PC-9 (cell line): ENCODE measurements around the gene TOGARAM2. TPM values are rescaled to one million over a fixed set of nuclear protein-coding genes. Genes with fewer than 3 reads are reported as not detected.

Source experiments
- BruUV-seq: library from RNA; stranded (reverse); fragments of 400-500 nt; replicated peaks from 2 replicates; lab custom pipeline; 2021; lab: Mats Ljungman, UMichigan
- CTCF ChIA-PET: fragments of 300-600 bp; sonication (Branson Sonifier 250); formaldehyde crosslinking; loops from one replicate; lab custom pipeline; 2022; ENCODE audit warnings: antibody characterized with exemption; lab: Charles Lee
- POLR2A ChIA-PET: fragments of 300-600 bp; sonication (Branson Sonifier 250); formaldehyde crosslinking; loops from one replicate; lab custom pipeline; 2022; ENCODE audit warnings: antibody characterized with exemption; ENCODE audit not compliant: unreplicated experiment; lab: Charles Lee
- DNase-seq, 2 experiments: peaks; one replicate each; pipeline versions ENCODE4 v3.0.0 to v3.0.0-alpha.2; 2015 to 2022; ENCODE audit warnings: mixed read lengths in 1 of 2
- H2AFZ ChIP-seq: fragments of 200-600 bp; sonication (generic); 2 replicates; pipeline ENCODE4 v1.8.1; 2017; ENCODE audit warnings: antibody characterized with exemption
- H3F3A ChIP-seq: fragments of 200-600 bp; sonication (generic); 2 replicates; pipeline ENCODE4 v1.8.1; 2017; ENCODE audit warnings: antibody characterized with exemption, mild to moderate bottlenecking, low read depth; ENCODE audit not compliant: insufficient read depth
- H3K27ac ChIP-seq: fragments of 200-600 bp; sonication (generic); 2 replicates; pipeline ENCODE4 v1.6.1; 2016; ENCODE audit warnings: mixed run types
- H3K27me3 ChIP-seq: fragments of 200-600 bp; sonication (generic); 2 replicates; pipeline ENCODE4 v1.6.1; 2016; ENCODE audit warnings: low read depth, mixed run types; ENCODE audit not compliant: insufficient read depth
- H3K36me3 ChIP-seq: fragments of 200-600 bp; sonication (generic); 2 replicates; pipeline ENCODE4 v1.6.1; 2016; ENCODE audit warnings: low read depth, mixed run types
- H3K4me1 ChIP-seq: fragments of 200-600 bp; sonication (generic); replicated peaks from 2 replicates; pipeline ENCODE4 v1.6.1; 2016; ENCODE audit warnings: mixed run types; ENCODE audit not compliant: insufficient read depth
- H3K4me2 ChIP-seq: fragments of 200-600 bp; sonication (generic); 2 replicates; pipeline ENCODE4 v1.6.1; 2017; ENCODE audit warnings: mixed run types
- H3K4me3 ChIP-seq: fragments of 200-600 bp; sonication (generic); 2 replicates; pipeline ENCODE4 v1.6.1; 2016; ENCODE audit warnings: mixed run types
- H3K79me2 ChIP-seq: fragments of 200-600 bp; sonication (generic); 2 replicates; pipeline ENCODE4 v1.6.1; 2017; ENCODE audit warnings: low read depth, mixed run types
- H3K9me2 ChIP-seq: fragments of 200-600 bp; sonication (generic); 2 replicates; pipeline ENCODE4 v1.8.1; 2017; ENCODE audit warnings: mild to moderate bottlenecking; ENCODE audit not compliant: insufficient read depth
- H3K9me3 ChIP-seq: fragments of 200-600 bp; sonication (generic); 2 replicates; pipeline ENCODE4 v1.8.1; 2016; ENCODE audit warnings: low read depth; ENCODE audit not compliant: insufficient read depth
- H4K20me1 ChIP-seq: fragments of 200-600 bp; sonication (generic); 2 replicates; pipeline ENCODE4 v1.8.1; 2017; ENCODE audit not compliant: insufficient read depth
- EZH2 ChIP-seq: fragments of 200-600 bp; sonication (generic); IDR thresholded peaks from 2 replicates; pipeline ENCODE4 v1.8.0; 2017; ENCODE audit warnings: antibody characterized with exemption, low read depth
- intact Hi-C: fragments of 100-400 bp; cut with micrococcal nuclease; formaldehyde crosslinking; loops from one replicate; pipeline ENCODE4 v1.10.0; 2022; ENCODE audit not compliant: unreplicated experiment
- total RNA-seq: library from RNA; stranded (reverse); gene quantifications from 2 replicates; pipeline ENCODE4 v1.2.3, GENCODE V29; 2021
- TF ChIP-seq, protein P1 (sequence below): fragments of 200-600 bp; sonication (generic); conservative IDR thresholded peaks from 2 replicates; pipeline ENCODE4 v1.6.1; 2017; ENCODE audit warnings: mixed run types, antibody characterized with exemption, mild to moderate bottlenecking, moderate library complexity

TOGARAM2 gene
- total RNA-seq, 1 experiment from 2014 or later = 0.44 TPM

- DNase-seq = peak in 1 of 2 experiments; percentile 30
- no peaks in the 10 kb centered on the region for H3K9me3 ChIP-seq
- H3K4me2 ChIP-seq = peak overlapping the region; percentile 33
- H3K4me1 ChIP-seq = peaks cover 25% of the 10 kb centered on the region
- TF ChIP-seq EZH2 = no peak
- TF ChIP-seq, protein P1, sequence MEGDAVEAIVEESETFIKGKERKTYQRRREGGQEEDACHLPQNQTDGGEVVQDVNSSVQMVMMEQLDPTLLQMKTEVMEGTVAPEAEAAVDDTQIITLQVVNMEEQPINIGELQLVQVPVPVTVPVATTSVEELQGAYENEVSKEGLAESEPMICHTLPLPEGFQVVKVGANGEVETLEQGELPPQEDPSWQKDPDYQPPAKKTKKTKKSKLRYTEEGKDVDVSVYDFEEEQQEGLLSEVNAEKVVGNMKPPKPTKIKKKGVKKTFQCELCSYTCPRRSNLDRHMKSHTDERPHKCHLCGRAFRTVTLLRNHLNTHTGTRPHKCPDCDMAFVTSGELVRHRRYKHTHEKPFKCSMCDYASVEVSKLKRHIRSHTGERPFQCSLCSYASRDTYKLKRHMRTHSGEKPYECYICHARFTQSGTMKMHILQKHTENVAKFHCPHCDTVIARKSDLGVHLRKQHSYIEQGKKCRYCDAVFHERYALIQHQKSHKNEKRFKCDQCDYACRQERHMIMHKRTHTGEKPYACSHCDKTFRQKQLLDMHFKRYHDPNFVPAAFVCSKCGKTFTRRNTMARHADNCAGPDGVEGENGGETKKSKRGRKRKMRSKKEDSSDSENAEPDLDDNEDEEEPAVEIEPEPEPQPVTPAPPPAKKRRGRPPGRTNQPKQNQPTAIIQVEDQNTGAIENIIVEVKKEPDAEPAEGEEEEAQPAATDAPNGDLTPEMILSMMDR = peak; percentile 75
- CTCF ChIA-PET = no interaction called here
- H3K79me2 ChIP-seq = no peaks in the 10 kb centered on the region
- POLR2A ChIA-PET = interaction anchor here (0.6 kb wide), 1 partner anchor 207 kb away, joined by 3 read pairs; no protein-coding TSS in a partner anchor
- peaks cover 5% of the 10 kb centered on the region; the same call in 1 of the 2 replicates for H3F3A ChIP-seq
- H3K27ac ChIP-seq = peak overlapping the region; percentile 85
- H3K4me3 ChIP-seq = no peak overlapping the region
- no peaks in the 10 kb centered on the region for H3K9me2 ChIP-seq
- no peaks in the 10 kb centered on the region for H3K36me3 ChIP-seq
- no peaks in the 10 kb centered on the region for H4K20me1 ChIP-seq
- intact Hi-C loops = loop anchor here (1.0 to 5.0 kb wide), 3 partner anchors 60 to 143 kb away; no protein-coding TSS in a partner anchor
- no TSS peak for BruUV-seq
- H3K27me3 ChIP-seq = no peaks in the 10 kb centered on the region
- 0 out of 2 replicates have a peak overlapping the region, but pooled peaks have one; percentile 0 for H2AFZ ChIP-seq
These were observed 72.7 kb downstream of the TOGARAM2 start for GRCh38 chr2:29053670-29054400.

- Histone ChIP-seq H3K27me3 (no peaks in the 10 kb centered on the region), H4K20me1 (no peaks in the 10 kb centered on the region), H3K9me2 (no peaks in the 10 kb centered on the region), H3K4me3 (no peak overlapping the region), H3K9me3 (no peaks in the 10 kb centered on the region), H3K4me2 (peak overlapping the region; percentile 33), H3K4me1 (peaks cover 25% of the 10 kb centered on the region), H3K27ac (peak overlapping the region; percentile 85), H3K79me2 (no peaks in the 10 kb centered on the region), H2AFZ (no peak overlapping the region), H3F3A (peaks cover 5% of the 10 kb centered on the region; the same call in 1 of the 2 replicates), H3K36me3 (no peaks in the 10 kb centered on the region)
- no TSS peak for BruUV-seq
- POLR2A ChIA-PET = interaction anchor here (0.6 kb wide), 1 partner anchor 207 kb away, joined by 3 read pairs; no protein-coding TSS in a partner anchor
- TF ChIP-seq, protein P1 = no peak
- DNase-seq = no peak
- intact Hi-C loops = loop anchor here (1.0 to 5.0 kb wide), 3 partner anchors 60 to 142 kb away; no protein-coding TSS in a partner anchor
- CTCF ChIA-PET = no interaction called here
These were observed 73.3 kb downstream of the TOGARAM2 start for GRCh38 chr2:29054430-29054829.

- Histone ChIP-seq H3K9me3 (no peaks in the 10 kb centered on the region), H3K27ac (no peak overlapping the region), H3K27me3 (no peaks in the 10 kb centered on the region), H3K9me2 (no peaks in the 10 kb centered on the region), H3K79me2 (no peaks in the 10 kb centered on the region), H4K20me1 (no peaks in the 10 kb centered on the region), H3F3A (peaks cover 5% of the 10 kb centered on the region; the same call in 1 of the 2 replicates), H3K4me2 (no peak overlapping the region), H3K4me3 (no peak overlapping the region), H2AFZ (no peak overlapping the region), H3K36me3 (no peaks in the 10 kb centered on the region), H3K4me1 (peaks cover 25% of the 10 kb centered on the region)
- POLR2A ChIA-PET = interaction anchor here (0.6 kb wide), 1 partner anchor 65 kb away, joined by 3 read pairs; no protein-coding TSS in a partner anchor
- CTCF ChIA-PET = no interaction called here
- TF ChIP-seq, protein P1 = no peak
- TF ChIP-seq EZH2 = no peak
- intact Hi-C loops = loop anchor here (2.0 kb wide), 1 partner anchor 141 kb away; no protein-coding TSS in a partner anchor
- no TSS peak for BruUV-seq
- DNase-seq = no peak
These were observed 74.5 kb downstream of the TOGARAM2 start for GRCh38 chr2:29055601-29056000.
